Ramos (cell line): ENCODE results near the gene GRIA1.

Experiments used
- in situ Hi-C: fragments of 300-500 bp; cut with MboI; formaldehyde crosslinking; loops from one replicate; pipeline ENCODE4 v1.14.3; 2022; ENCODE audit warnings: low sequenced_read_pairs; ENCODE audit not compliant: unreplicated experiment

The GRIA1 gene

DNA sequence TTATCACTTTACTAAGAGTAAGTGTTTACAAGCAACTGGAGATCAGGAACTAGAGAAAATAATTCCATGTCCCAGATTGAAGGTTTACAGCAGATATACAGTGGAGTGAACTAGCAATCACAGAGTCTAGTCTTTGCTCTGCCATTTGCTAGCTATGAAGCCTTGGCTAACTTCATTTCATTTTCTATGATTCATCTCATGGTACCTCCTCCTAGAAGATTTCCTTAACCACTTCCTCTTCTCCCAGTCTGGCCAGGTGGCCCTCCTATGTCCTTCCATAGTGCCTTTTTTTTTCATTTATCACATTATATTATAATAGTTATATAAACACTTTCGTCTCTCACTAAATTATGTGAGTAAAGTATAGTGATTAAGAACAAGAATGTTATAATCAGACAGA lies 52.1 kb downstream of the GRIA1 start:
- in situ Hi-C loops: no loop called here

DNA sequence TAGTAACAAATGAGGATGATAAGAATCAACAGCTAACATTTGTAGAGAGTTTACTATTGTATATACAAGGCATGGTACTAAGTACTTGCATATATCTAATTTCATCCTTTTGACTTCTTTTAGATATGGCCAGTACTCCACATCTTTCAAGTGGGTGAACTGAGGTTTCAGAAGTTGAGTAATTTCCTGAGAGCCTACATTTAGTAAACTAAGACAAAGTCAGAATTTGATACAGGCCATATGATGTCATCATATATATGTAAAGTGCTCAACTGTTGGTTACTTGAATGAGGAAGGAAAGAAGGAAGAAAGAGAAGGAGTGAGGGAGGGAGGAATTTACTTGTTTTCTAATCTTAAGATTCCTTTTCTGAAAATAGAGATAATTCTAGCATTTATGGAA lies 52.8 kb downstream of the GRIA1 start:
- in situ Hi-C loops: no loop called here

DNA sequence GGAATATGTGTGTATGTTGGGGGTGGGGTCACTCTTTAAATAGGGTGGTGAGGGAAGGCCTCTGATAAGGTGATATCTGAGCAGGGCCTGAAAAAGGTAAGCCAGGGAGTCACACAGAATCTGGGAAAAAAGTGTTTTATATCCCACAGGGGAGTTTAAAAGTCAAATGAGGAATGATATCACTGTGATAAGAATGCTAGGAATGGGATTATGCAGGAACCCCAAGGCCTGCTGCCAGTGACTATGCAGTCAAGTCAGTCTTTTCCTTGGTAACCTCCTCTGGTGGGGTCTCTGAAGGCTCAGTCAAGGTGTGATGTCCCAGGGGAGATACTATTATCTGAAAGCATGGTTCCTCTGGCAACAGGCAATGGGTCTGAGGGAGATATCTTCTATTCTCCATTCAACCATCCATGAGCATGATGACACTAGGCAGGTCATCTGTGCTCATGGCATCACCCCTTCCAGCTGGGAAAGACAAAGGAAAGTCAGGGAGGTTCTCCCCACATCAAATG lies 53.5 kb downstream of the GRIA1 start:
- in situ Hi-C loops: no loop called here

DNA sequence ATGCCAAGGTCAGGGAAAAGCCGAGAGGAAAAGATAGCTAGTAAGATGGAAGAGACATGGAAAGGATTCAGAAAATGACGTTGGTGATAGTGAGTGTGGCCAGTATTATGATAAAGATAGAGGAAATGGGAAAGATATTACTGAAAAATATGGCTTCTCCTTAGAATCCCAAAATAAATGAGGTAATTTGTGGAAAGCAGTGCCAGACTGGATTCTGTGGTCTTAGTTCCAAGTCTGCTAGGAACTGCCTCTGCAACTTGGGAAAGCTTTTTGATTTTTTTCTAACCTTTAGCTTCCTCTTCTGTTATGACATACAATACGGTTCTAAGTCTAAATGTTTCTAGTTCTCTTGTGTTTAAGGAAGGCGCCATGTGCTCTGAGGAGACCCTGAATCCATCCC lies 54.2 kb downstream of the GRIA1 start:
- in situ Hi-C loops: no loop called here

DNA sequence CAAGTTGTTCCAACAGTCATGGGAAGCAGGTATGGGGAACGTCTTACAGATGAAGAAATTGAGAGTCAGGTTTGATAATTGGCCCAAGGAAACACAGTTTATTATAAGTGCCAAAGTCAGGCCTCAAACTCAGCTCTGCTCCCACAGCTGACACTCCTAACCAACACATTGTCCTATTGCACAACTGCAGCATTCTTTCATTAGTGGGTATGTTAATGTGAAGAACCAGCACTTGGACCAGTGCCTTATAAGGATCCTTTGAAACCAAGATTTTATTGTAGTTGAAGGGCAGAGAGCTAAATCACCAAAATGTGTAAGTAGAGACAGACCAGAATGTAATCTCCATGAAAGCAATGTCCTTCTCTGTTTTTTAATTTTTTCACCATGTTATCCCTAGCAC lies 56.1 kb downstream of the GRIA1 start:
- in situ Hi-C loops: no loop called here

DNA sequence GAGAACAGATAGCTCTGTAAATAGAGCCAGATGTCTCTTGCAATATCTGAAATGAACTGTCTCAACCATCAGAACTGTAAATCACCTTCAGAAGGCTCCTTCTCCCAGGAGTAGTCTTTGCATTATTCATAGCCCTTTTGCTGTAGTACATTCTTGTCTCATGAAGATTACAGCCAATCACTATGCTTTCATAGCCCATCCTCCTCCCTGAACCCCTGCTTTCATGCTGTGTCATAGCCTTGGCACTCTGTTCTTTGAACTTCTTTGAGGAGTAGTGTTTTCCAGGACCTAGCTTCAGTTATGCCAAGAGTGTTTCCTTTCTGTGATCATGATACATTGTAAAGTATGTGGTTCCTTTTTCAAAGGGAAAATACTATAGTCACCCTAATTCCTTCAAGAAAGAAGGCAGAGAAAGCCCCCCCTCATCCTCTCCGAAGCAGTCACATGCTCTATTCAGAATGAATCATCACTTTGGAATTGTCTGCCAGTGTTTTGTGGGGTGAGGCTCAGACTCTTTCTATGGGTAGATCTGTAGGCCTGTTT lies 61.1 kb downstream of the GRIA1 start:
- in situ Hi-C loops: no loop called here

DNA sequence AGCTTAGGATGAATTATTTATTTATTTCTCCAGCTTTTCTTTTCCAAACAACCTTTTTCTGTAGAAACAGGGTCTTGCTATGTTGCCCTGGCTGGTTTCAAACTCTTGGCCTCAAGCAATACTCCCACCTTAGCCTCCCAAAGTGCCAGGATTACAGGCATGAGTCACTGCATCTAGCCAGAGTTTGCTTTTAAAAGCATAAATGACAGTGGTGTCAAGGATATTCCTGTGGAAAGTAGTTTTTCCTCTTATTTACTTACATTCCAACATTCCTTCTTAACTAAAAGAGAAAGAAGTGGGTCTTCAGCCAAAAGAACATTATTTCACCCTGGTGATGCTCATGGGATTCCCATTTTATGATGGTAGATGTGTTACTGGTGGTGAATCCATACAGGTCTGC lies 62.4 kb downstream of the GRIA1 start:
- in situ Hi-C loops: no loop called here

DNA sequence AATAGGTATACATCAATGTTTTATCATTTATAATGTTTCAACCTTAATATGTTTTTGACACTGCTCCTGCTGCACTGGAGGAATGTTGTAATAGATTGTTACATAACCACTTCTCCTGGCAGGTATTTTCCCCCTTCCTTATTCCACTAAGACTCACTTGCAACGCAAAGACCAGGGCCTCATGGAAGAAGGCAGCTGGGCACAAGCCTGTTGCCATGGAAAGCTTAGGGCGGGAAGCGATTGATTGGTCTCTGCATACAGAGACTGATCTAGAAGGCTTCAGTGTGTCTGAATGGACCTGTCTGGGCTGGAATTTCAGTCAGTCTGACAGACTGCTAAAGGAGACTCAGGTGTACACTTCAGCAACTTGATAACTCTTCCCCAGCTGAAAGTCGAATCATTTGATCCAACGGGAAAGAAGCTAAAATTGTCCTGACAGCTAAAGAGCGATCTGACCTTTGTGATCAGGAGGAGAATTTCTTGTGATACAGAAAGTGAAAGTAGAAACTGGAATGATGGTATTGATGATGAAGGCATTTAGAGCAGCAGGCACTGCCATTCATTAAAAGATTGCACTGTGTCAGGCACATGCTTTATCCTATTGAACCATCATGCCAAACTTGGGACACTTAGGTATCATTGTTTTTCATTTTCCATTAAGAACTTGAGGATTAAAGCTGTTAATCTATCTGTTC lies 65.1 kb downstream of the GRIA1 start:
- in situ Hi-C loops: no loop called here

DNA sequence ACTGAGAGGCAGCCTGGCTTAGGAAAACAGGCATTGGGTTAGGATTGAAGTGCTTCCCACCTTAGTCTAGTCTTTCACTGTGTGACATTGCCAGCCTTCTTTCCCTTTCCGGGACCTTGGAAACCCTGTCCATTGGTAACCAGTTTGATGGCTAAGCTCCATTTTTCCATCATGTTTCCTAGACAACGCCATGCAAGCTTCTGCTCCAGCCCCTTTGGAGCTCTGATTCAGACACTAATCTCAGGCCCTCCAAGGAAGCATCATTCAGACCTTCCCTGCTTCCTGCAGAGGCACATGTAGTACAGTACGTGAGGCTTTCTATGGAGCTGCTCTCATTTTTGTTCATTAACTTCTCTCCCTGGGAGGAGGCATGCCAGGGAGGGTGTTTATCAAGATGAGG lies 68.5 kb downstream of the GRIA1 start:
- in situ Hi-C loops: no loop called here

DNA sequence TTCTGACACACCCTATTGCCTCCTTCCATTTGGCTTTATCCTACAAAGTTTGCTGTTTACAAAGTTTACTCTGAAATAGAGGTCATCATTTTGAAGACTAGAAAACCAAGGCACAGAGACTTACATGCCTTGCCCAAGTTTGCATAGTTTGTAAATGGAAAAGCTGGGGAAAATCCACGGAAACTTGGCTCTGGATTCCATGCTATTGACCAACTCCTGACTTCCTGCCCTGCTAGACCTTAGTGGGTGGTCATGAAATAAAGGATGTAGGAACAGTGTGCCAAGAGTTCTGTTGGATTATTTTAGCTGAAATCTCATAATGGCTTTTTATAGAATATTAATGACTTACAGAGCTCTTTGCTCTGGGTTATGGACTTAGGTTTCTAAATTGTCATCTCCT lies 69.5 kb downstream of the GRIA1 start:
- in situ Hi-C loops: no loop called here

DNA sequence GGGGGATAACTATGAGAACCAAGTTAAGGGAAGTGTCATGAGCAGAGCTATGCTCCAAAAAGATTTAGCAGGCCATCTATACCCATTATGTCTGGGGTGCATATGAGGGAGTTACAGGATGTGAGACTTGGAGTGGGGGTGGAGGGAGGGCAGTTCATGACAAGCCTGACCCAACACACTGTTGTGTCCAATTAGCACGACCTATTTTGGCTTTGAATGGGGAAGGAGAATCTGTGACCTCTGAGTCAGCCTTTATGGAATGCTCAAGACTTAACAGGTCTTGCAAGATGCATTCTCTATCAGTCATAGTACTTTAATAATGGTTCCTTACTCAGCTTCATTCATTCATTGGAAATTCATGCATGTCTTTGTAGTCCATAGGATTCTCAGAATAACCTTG lies 71.7 kb downstream of the GRIA1 start:
- in situ Hi-C loops: no loop called here

DNA sequence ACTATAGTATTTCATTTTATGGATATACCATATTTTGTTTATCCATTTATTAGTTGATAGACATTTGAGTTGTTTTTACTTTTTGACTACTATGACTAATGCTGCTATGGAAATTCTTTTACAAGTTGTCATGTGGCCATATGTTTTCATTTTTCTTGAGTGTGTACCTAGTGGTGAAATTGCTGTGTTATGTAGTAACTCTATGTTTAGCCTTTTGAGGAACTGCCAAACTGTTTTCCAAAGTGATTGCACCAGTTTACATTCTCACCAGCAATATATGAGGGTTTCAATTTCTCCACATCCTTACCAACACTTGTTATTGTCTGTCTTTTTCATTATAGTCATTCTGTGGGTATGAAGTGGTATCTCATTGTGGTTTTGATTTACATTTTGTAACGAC lies 75.4 kb downstream of the GRIA1 start:
- in situ Hi-C loops: no loop called here

DNA sequence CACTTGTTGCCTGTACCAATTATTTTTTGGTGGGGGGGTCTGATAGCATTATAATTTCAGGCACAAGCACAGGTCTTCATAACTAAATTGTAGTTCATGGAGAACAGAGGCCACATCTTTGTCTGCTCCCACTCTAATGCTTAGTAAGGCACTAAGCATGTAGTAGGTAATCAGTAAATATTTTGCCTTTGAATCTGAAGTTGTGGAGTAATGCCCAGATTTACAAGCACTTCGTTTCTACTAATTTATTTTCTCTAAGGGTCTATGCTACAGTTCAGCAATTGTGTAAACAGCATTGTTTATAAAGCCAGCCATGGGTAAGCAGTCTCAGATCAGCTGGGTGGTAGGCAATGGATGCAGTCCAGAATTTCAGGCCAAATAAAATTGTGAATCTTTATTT lies 78.6 kb downstream of the GRIA1 start:
- in situ Hi-C loops: no loop called here

DNA sequence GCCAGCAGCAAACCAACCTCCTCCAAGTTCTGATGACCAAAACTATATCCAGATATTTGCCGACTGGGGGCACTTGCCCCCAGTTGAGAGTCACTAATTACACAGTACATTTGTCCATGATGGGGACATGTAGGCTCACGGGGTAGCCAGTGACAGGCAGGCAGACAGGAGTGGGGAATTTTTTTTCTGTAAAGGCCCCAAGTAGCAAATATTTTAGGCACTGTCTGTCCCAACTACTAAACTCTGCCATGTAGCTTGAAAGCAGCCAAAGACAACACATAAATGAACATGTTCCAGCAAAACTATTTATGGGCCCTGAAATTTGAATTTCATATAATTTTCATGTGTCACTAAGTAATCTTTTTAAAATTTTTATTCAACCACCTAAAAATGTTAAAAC lies 80.7 kb downstream of the GRIA1 start:
- in situ Hi-C loops: no loop called here

DNA sequence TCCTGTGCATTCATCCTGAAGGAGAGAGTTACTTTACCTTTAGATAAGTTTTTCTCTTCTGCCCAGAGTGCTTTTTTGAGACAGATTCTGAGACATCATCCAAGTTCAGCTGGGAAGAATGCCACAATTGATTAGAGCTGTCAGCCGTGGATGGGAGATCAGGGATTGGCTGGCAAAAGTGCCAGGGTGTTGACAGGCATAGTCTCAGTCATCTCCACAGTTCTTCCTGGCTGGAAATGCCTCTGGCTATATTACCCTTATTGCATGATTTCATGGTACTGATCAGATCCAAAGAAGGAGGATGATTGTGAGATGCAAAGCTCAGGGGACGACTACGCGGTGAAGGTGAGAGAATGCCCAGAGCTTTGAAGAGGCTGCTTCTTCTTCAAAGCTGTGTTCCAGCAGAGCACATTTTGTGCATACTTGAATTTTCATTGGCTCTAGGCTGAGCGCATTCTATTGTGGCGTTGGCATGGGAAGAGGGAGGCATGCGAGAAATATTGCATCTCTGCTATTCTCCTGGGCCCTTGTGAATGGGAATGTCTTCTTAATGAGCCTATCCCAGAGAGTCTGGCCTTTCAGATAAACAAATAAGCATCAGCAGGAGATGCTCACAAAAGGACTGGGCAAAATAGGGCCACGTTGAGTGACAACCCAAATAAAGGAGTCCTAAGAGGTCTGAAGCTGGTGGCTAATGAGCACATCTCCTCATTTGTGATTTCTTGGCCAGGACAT lies 82.1 kb downstream of the GRIA1 start:
- in situ Hi-C loops: no loop called here

DNA sequence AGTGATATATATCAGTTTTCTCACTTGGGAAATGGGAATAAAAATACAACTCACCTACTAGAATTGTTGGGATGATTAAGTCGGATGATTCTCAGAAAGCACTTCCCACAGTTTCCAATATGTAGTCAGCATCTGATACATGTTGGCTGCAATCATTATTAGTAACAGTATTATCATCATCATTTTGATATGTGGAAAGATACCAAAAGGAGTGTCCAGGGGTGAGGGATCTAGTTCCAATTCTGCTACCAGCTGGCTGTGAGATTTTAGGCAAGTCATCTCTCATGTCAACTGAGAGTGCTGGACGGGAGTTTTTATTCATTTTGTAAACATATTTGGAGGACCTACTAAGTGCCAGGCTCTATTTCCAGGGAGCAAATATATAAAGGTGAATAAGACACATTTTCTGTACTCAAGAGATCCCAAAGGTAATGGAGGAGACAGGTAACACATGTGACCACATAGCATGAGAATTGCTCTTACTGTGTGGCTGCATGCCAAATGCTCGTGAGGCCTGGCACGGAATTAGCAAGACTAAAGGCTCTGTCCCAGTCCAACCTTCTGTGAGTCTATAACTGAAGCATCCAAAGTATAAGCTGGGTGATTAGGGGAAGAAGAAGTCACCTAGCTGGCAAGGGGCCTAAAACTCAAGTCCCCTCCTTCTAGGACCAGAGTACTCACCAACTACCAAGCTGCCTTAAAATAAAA lies 83.0 kb downstream of the GRIA1 start:
- in situ Hi-C loops: no loop called here

DNA sequence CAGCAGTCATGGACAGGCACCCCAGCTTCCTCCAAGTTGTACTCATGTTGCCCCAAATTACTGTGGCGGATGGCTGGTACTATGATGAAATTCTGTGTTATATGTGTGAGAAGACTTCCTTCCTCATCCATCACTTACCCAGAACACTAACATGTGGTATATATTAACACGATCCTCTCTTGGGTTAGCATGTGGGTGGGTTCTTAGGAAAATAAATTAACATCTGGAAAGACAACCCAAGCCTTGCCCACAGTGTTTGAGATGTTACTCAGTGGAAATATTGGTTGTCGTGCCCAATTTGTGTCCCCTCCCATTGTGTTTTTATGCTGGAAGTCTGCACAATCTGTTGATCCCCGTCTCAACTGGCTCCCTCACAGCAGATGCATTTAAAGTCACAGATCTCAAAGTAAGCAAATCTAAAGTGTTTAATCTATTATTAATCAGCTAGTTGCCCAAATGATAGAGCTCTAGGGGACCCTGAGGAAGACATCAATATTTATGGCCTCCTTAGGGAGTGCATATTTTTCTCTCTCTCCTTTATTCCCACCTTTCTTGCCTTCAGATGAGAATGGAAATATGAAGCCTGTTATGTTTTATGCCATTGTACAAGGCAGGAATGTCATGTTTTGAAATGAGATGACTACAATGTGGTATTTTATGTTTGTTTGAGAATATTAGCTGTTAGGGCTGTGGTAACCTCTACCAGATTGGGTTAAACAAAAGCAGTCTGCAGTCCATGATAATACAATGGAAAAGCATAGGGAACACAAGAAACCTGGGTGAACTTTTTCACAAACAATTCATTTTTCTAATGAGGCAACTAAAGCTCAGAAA lies 93.9 kb downstream of the GRIA1 start:
- in situ Hi-C loops: no loop called here

DNA sequence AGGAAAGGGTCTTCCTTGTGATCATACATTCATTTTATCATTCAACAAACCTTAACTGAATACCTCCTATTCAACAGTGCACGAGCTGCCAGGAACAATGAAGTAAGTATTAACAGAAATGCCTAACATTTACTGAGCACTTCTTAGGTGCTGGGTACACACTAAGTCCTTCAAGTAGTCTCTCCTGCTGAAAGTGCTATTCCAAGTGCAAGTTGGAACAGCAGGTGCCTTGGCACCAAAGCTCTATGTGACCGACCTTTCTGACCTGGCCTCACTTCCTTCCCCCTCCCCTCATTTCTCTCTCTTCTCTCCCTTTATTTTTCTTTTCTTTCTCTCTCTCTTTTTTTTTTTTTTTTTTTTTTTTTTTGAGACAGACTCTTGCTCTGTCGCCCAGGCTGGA lies 94.5 kb downstream of the GRIA1 start:
- in situ Hi-C loops: no loop called here

DNA sequence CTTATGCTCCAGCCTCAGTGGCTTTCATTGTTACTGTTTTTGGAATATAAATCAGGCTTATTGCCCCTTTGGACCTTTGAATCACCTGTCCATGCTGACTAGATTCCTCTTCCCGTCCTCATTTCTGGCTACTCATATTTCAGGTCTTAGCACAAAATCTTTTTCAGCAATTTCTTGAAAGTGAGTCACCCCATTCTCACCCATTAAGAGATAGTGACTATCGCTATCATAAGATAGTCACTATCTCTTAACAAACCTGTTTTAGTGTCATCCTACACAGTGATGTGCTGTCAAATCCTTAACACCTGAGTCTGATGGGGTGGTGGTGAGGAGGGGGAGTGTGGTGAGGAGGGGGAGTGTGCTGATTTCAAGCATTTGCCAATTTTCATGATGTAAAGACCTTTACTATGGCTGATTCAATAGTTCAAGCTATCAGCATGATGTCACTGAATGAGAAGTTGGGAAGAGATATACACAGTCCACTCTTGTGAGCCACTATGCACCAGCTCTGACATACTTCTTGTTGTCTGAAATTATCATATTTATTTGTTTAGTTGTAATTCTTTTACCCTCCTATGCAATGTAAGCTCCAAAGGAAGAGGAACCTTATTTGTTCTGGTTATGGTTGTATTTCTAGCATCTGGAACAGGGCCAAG lies 95.3 kb downstream of the GRIA1 start:
- in situ Hi-C loops: no loop called here

DNA sequence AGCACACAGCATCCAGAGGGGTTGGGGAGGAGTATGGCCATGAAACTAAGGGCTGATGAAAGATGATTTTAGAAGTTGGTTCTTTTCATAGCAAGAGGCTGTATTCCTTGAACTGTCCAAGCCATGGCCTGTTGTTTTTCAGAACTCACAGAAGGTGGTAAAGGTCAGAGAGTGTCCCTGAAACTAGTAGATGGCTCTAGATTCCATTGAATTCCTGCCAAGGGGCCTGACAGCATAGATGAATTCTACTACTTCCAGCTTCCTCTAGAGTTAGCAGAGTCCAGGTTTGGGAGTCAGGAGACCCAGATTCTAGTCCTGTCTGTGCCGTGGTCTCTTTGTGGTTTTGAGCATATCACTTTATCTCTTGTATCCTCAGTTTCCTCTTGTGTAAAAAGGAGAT lies 101.6 kb downstream of the GRIA1 start:
- in situ Hi-C loops: no loop called here
